AG09319 (cell line): ENCODE measurements around the gene GABBR2.

Experiments
- DNase-seq: peaks from one replicate; pipeline ENCODE4 v3.0.0-alpha.2; 2010; ENCODE audit warnings: low read depth; ENCODE audit errors: extremely low read depth
- TF ChIP-seq, protein P1 (sequence below): IDR thresholded peaks from 2 replicates; pipeline ENCODE4 v1.5.1; 2011; ENCODE audit warnings: low read depth, mild to moderate bottlenecking, inconsistent platforms, low read length, moderate library complexity

Gene GABBR2

DNA sequence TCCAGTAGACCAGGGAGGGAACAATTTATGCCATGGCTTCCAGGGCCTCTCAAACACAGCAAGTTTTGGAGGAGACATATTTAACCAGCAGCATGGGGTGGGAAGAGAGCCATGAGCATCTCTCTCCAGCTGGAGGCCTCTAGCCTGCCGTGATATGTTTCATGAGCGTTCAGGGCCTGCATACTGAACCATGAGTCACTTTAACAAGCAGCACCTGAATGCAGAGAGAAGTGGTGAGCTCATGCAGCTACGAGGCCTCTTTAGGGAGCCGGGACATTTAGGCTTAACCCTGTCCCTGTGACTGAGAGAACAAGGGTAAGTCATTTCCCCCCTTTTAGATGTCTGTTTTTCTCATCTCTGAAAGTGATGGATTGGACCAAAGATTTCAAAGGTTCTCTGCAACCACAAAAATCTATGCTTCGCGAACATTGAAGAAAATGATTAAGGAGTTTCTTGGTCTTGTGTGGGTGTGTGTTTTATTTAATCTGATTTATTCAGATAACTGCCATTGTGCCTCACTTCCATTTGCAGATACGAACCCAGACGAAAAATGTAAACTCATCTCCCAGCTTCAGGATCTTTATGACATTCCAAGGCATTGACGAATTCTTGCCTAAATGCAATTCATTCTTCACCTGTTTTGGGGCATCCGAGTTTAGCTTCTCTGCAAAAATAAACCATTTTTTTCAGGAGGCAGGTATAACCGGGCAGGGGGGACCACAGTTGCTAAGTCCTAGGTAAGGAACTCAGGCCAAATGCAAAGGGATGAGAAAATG is 157.0 kb downstream of the GABBR2 start:
- no peak for DNase-seq

DNA sequence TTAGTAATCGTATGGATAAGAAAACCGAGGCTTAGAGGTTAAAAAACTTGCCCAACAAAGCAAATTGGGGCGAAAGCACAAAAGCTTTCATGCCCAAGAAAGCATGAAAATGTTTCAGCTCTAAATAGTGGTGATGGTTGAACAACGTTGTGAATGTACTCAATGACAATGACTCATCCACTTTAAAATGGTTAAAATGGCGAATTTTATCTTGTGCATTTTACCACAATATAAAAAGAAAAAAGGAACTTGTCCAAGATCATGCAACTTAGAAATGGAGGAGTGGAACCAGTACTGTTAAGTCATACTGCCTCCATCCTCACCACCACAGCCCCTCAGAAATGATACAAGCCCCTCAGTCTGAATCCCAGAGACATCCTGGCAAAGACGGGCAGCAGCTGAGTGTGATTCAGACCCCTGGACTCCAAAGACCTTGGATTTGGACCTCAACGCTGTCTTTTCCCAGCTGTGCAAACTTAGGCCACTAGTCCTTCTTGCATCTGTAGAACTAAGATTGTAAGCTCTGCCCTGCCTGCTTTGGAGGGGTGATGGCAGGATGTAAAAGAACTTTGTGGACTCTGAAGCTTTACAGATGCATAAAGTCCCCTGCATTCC is 158.4 kb downstream of the GABBR2 start:
- TF ChIP-seq, protein P1, sequence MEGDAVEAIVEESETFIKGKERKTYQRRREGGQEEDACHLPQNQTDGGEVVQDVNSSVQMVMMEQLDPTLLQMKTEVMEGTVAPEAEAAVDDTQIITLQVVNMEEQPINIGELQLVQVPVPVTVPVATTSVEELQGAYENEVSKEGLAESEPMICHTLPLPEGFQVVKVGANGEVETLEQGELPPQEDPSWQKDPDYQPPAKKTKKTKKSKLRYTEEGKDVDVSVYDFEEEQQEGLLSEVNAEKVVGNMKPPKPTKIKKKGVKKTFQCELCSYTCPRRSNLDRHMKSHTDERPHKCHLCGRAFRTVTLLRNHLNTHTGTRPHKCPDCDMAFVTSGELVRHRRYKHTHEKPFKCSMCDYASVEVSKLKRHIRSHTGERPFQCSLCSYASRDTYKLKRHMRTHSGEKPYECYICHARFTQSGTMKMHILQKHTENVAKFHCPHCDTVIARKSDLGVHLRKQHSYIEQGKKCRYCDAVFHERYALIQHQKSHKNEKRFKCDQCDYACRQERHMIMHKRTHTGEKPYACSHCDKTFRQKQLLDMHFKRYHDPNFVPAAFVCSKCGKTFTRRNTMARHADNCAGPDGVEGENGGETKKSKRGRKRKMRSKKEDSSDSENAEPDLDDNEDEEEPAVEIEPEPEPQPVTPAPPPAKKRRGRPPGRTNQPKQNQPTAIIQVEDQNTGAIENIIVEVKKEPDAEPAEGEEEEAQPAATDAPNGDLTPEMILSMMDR, result no peak
- no peak for DNase-seq

More for the DNA sequence above, 157.0 kb downstream of the GABBR2 start:
- TF ChIP-seq, protein P1, result no peak

DNA sequence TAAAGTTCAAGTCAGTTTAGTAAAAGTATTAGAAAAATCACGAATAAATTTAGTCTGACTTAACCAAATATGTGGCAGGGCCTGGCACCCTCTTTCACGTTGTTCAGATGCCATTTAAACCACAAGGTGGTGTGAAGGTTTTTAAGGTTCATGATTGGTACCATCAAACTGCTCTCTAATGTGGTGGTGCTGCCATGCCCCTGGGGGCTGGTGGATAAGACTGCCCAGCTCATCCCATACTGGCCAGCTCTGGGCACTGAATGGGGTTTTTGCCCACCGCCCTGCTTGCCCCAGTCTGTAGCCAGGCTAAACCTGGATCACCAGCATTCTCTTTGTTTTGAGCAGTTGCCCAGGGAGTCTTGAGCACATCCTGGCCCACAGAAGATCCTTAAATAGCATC is 159.3 kb downstream of the GABBR2 start:
- DNase-seq, result no peak
- TF ChIP-seq, protein P1, result no peak

DNA sequence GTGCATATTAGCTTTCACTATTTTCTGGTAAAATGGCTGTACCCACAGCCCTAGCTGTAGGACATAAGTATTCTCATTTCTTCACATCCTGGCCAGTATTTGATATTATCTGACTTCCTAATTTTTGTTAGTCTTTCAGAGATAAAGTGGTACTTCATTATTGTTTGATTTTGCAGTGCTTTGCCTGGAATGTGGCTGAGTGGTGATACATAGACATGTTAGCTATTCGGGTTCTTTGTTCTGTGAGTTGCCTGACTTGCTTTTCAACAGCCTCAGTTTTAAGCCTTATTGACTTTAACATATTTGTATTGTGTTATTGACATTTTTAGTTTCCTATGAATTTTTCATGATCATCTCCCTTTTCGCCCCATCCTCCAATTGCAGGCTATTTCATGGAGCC is 161.1 kb downstream of the GABBR2 start:
- TF ChIP-seq, protein P1, result no peak
- DNase-seq, result no peak

DNA sequence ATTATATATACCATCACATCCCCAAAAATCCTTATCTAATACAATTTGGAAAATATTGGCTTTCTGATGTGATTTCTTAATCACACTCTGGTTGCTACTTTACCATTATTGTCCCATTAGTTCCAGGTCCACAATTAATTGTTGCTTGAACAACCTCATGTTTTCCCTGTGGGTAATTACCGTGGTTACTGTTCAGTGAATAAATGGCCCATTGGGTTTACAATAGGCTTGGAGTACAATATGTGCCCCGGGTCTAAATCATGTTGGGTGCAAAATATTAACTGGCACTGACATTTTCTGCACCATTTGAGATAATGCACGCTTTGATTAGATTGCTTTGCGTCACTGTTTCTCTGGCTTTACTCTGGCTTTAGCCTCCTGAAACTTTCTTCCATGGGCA is 163.7 kb downstream of the GABBR2 start:
- TF ChIP-seq, protein P1, result no peak
- DNase-seq, result no peak

DNA sequence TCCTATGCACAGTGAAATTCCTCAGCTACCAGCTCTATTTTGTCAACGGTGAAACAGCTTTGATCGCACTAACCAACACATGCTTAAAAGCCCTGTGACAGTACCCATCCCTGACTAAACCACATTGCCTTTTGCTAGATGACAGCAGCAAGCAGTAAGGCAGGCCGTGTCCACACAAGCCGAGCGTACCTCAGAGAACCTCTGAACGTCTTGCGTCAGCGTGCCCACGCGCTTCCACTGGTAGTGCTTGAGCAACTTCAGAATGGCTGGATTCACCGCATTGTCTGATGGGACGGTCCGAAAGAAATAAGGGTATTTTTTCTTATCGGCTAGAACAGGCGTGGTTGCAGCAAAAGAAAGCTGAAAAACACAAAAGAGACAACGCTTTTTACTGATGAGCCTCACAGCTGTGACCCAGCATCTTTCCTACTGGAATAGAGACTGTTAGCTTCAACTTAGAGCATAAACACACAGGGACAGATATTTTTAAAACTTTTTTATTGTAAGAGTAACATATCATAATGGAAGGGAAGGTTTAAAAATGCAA is 167.0 kb downstream of the GABBR2 start:
- TF ChIP-seq, protein P1, result no peak
- no peak for DNase-seq

DNA sequence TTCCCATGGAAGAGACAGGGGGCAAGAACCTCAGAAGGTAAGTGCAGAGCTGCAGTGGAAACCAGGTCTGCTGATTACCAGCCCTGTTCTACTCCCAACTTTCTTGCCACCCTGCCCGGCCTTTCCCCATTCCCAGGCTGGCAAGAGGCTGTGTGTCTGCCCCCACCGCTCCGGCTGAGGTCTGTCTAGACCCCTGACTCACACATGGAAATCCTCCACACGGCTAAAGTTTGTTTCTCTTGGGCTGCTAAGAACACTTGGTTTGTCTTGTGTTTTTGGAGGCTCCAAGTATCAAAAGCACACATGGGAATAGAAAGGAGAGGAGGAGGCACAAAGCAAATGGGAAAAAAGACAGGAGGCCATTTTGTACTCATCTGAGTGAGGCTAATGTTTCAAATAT is 168.3 kb downstream of the GABBR2 start:
- TF ChIP-seq, protein P1, result no peak
- DNase-seq, result no peak
